Endometrial microvascular endothelial cells (primary cell): ENCODE results near the gene MLN. TPM values are rescaled to one million over a fixed set of nuclear protein-coding genes. Genes with fewer than 3 reads are reported as not detected.
"Not testable (repeated sequence)": the region's sequence is repeated elsewhere in the genome, so short reads cannot be mapped to it uniquely, and the experiment has no call there.

Source experiments
- in situ Hi-C: cut with HindIII; loops from 2 replicates; pipeline ENCODE4 v1.10.0; 2017; ENCODE audit warnings: low sequenced_read_pairs, low pct_unique_long_range_greater_than_20kb; ENCODE audit errors: inconsistent ontology term
- total RNA-seq: library from RNA; depleted of rRNA; stranded (reverse); fragments of >200 nt; gene quantifications from one replicate; pipeline ENCODE4 v1.2.3, GENCODE V29; 2015; ENCODE audit errors: inconsistent ontology term

MLN gene
- total RNA-seq, 1 donor from 2014 or later: not detected

DNA sequence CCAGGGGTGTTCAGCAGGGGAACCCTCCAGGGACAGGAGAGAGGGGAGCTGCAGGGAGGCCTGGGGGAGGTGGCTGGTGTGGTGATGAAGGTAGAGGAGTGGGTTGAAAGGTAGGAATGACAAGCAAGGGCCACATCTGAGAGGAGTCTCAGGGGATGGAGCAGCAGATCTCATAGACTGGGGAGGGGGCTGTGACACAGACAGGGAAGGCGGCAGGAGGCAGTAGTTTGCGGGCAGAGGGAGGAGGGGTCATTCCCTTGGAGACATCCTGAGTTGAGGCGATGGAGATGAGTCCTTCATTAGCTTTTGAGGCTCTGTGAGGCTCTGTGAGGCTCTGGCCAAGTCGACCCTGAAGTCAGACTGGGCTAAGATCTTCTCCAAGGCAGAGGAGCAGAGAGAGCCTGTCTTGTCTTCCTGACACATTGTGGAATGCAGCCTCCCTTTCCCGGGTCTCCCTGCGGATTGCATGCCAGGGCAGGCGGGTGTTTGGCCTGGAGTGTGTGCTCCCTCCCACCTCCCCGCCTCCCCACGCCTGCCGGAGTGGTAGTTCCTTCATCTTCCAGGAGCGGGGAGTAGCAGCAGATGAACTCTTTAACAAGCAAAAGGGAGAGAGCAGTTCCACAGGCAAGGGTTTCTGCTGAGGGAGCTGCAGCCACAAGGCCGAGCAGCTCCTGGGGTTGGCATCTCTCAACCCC is 34.3 kb upstream of the MLN start:
- in situ Hi-C loops: no loop called here

GRCh38 chr6:33836806-33837469 is 33.1 kb upstream of the MLN start:
- in situ Hi-C loops: no loop called here

GRCh38 chr6:33834401-33835392 is 30.9 kb upstream of the MLN start:
- in situ Hi-C loops: no loop called here

- in situ Hi-C loops: no loop called here
Observed at GRCh38 chr6:33833599-33833998, 29.8 kb upstream of the MLN start.

GRCh38 chr6:33832831-33833230 is 29.0 kb upstream of the MLN start:
- in situ Hi-C loops: not testable (repeated sequence)

DNA sequence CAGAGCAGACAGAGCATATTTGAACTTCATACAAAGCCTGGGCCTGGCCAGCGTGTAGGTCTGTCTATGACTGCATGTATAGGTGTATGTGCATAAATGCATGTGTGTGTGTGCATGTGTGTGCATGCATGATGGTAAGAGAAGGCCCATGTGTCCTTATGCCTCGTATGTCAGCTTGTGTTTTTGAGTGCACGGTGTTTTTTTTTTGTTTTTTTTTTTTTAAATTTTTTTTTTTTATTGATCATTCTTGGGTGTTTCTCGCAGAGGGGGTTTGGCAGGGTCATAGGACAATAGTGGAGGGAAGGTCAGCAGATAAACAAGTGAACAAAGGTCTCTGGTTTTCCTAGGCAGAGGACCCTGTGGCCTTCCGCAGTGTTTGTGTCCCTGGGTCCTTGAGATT is 27.9 kb upstream of the MLN start:
- in situ Hi-C loops: not testable (repeated sequence)

DNA sequence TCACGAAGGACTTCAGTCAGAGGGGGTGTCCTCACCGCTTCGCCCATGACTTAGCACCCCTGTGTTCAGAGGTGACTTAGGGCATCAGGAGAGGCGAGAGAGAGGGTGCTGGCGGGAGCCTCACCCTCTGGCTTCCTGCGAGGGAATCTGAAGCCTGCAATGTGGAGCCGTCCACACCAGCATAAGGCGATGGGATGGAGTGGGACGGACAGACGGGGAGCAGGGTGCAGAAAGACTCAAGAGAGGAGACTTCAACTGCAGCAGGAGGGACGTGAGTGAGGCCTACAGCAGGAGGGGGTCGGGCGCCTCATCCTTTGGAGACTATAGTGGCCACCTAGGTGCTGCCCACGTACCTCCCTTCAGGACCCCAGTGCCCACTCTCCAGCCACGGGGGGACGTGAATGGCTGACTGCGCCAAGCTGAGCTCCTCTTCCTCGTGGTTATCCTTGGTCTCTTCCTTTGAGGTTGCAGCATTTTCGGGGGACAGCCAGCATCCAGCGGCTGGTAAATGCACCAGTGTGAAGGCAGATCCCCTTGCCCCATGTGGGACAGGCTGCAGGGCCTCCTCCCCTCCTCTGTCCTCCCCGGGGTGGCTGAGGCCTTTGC is 26.9 kb upstream of the MLN start:
- in situ Hi-C loops: no loop called here

DNA sequence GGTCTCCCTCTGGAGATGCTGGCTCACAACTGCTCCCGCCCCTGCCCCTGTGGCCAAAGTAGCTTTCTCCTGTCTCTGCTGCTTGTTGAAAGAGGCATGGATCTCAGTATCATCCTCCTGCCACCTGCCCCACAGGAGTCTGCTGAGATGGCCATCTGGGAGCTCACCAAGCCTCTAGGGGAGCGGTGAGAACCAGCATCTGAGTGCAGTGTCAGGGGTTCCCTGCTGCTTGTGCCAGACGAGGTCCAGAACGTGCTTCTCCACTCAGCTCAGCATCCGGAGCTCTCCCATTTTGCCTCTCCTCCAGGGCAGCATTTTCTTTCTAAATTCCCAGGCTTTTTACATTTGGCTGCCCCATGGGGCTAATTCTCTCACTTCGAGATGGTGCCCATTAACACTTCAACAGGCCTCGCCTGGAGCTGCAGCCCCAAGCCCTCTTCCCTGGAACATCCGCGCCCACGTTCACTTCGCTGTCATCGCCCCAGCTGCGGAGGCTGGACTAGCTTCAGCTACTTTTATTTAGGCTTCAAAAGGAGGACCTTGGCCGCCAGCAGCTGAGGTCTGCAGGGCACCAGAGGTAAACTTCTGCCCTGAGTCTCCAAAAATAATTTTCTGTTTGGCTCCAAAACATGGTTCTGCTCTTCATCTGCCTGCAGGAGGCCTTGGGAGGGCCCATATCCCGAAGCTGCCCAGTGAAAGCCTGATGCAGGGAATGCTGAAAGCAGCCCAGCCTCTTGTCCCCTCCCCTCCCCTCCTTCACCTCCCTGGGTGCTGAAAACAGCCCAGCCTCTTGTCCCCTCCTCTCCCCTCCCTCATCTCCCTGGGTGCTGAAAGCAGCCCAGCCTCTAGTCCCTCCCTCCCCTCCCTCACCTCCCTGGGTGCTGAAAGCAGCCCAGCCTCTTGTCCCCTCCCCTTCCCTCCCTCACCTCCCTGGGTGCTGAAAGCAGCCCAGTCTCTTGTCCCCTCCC is 25.2 kb upstream of the MLN start:
- in situ Hi-C loops: no loop called here

DNA sequence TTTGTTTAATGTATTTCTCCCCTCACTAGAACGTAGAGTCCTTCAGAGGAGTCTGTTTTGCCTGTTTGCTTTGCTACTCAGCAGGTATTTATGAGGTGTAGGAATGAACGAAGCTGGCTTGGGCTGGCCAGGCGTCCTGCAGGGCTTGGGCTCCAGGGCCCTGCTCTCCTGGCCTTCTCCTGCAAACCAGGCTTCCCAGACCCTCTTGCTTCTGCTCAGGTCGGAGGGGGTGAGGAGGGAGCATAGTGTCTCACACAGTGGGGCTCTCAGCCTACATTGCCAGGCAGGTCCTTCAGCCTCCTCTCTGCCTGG is 24.6 kb upstream of the MLN start:
- in situ Hi-C loops: no loop called here

DNA sequence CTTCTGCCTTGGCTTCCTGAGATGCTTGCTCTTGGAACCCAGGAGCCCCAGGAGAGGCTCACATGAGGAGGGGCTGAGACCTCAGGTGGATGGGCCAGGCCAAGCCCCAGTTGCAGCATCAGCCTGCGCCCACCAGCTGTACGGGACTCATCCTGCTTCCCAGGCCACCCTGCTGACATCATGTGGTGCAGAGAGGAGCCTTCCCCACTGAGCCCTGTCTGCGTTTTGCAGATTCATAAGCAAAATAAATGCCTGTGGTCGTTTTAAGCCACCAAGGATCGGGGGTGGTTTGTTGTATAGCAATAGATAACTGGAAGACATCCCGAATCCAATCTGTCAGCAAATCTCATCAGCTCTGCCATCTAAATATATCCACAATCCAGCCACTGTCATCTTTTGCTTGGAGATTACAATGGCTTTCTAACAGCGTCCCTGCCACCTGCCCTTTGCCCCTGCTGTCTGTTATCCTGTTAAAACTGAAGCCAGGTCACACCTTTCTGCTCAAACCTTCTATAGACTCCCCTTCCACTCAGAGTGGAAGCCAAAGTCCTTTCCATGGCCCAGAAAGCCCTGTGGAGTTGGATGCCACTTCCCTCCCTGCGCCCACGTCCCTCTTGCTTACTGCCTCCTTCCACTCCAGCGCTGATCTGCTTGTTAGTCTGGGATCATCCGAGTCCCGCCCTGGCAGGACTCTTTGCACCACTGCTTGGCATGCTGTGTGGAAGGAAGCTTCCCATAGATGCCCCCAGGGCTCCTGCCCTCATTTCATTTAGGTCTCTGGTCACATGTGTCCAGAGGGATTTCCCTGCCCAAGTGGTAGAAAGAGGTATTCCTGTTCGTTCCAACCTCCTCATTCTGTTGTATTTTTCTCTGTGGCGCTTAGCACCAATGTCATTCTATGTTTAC is 24.0 kb upstream of the MLN start:
- in situ Hi-C loops: no loop called here

GRCh38 chr6:33826537-33826936 is 22.7 kb upstream of the MLN start:
- in situ Hi-C loops: no loop called here

DNA sequence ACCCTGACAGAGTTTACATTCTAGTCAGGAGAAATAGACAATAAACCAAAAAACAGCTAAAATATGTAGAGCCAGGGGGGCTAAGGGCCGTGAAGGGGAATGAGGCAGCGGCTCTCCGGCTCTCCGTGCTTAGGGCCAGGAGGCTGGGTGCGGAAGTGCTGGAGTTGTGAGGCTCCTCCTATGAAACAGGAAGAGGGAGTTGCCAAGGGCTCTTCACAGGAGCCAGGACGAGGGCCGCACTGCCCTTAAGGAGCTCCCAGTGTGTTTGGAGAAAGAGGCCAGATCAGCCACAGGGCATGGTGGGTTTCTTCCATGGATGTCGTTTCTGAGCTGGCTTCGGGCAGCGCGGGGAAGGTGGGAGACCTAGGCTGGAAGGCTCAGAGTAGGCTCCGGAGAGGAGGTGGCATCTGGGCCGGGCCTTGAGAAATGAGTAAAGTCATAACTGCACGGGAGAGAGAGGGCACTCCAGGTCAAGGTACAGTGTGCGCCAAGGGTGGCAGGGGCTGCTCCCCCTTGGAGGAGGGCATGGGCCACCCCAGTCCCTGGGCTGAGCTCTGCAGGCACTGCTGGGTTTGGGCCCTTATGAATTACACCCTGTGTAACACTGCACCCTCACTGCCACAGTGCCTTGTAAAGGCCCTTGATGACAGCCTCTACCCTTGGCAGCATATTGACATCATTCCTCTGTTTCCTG is 20.8 kb upstream of the MLN start:
- in situ Hi-C loops: no loop called here

DNA sequence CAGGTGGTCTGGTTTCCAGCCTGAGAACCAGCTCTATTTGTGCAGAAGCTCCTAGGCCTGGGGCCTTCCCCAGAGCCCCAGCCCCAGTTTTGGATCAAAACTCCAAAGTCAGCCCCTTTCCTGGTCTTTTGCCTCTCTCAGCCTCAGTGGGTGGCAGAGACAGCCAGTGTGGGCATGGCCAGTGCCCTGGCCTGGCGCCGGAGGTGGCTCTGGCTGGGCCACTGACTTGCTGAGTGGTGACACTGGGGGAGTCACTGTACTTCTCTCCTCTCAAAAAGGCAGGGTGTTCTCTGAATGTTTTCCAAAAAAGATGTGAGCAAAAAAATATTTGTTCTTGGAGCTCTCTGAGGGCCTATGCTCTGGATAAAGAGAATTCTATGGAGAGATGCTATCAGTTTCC is 20.0 kb upstream of the MLN start:
- in situ Hi-C loops: no loop called here

GRCh38 chr6:33822575-33823395 is 19.0 kb upstream of the MLN start:
- in situ Hi-C loops: no loop called here

GRCh38 chr6:33820784-33821520 is 17.1 kb upstream of the MLN start:
- in situ Hi-C loops: no loop called here
